Measurements from ENCODE around the gene DCST1.

GRCh38 chr1:155009221-155009711 is 24.4 kb upstream of the DCST1 start:
- TF ChIP-seq EZH2phosphoT487 (IDR thresholded peaks at IDR 0.05; ENCODE audit: borderline replicate concordance, low read length), result no peak
- TF ChIP-seq CTCF (conservative IDR thresholded peaks at IDR 0.05; ENCODE audit: low read depth, low read length), result no peak
